HFF-Myc (cell line): ENCODE measurements around the gene PHLDA1.
A peak's percentile ranks its signal among the peaks of the same experiment; 100 is the strongest.

Experiments used
- DNase-seq: peaks from one replicate; pipeline ENCODE4 v3.0.0-alpha.2; 2011; ENCODE audit warnings: low read depth; ENCODE audit errors: extremely low read depth
- H3K4me3 ChIP-seq: replicated peaks from 2 replicates; pipeline ENCODE4 v1.5.1; 2011; ENCODE audit warnings: low read depth, mild to moderate bottlenecking, control low read depth, low read length
- TF ChIP-seq, protein P1 (sequence below): IDR thresholded peaks from 2 replicates; pipeline ENCODE4 v1.5.1; 2012; ENCODE audit warnings: mild to moderate bottlenecking, low read depth, low read length, control low read depth; ENCODE audit errors: missing control alignments

The PHLDA1 gene

DNA sequence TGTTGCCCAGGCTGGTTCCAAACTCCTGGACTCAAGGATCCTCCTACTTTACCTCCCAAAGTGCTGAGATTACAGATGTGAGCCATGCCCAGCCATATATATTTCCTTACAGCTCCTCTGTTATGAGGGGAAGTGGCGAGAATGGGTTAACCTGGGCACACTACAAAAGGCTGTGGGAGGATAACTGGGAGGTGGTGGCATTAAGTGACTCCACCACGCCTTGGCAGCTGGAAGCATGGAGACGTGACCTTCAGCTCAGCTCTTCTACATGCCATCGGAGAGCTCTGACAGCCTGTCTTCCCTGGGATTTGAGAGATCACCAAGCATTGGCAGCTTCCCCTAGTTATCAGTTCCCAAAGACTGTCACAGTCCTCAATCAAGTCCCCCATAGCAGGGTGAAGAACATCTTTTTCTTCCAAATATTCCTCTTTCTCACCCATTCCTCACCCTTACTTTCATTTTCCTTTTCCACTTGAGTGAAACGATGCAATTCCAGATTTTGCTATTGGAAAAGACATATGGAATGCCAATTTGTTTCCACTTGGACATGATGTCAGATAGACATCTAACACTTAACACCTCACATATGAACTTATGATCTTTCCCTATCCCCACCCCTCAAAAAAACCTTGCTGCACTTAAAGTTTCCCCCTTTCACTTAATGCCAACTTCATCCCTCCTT is 48.5 kb downstream of the PHLDA1 start:
- H3K4me3 ChIP-seq: no peak overlapping the region
- DNase-seq: no peak
- TF ChIP-seq, protein P1, sequence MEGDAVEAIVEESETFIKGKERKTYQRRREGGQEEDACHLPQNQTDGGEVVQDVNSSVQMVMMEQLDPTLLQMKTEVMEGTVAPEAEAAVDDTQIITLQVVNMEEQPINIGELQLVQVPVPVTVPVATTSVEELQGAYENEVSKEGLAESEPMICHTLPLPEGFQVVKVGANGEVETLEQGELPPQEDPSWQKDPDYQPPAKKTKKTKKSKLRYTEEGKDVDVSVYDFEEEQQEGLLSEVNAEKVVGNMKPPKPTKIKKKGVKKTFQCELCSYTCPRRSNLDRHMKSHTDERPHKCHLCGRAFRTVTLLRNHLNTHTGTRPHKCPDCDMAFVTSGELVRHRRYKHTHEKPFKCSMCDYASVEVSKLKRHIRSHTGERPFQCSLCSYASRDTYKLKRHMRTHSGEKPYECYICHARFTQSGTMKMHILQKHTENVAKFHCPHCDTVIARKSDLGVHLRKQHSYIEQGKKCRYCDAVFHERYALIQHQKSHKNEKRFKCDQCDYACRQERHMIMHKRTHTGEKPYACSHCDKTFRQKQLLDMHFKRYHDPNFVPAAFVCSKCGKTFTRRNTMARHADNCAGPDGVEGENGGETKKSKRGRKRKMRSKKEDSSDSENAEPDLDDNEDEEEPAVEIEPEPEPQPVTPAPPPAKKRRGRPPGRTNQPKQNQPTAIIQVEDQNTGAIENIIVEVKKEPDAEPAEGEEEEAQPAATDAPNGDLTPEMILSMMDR: no peak

DNA sequence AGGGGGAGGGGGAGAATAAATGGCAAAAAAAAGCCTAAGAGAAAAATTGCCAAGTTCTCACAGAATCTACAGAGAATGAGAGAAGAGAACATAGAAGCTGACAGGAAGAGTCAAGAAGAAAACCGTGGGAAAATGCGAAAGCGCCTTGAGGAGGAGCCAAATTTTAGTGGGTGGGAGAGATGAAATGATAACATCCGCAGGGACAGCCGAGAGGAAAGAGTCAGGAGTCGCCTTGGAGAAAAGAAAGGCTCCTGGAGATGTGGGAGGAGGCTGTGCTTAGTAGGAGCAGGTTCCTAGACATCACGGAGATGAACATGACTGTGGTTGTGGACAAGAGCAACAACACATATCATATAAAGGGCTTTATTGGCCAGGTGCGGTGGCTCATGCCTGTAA is 49.4 kb downstream of the PHLDA1 start:
- no peak for DNase-seq
- TF ChIP-seq, protein P1: no peak
- no peak overlapping the region for H3K4me3 ChIP-seq

DNA sequence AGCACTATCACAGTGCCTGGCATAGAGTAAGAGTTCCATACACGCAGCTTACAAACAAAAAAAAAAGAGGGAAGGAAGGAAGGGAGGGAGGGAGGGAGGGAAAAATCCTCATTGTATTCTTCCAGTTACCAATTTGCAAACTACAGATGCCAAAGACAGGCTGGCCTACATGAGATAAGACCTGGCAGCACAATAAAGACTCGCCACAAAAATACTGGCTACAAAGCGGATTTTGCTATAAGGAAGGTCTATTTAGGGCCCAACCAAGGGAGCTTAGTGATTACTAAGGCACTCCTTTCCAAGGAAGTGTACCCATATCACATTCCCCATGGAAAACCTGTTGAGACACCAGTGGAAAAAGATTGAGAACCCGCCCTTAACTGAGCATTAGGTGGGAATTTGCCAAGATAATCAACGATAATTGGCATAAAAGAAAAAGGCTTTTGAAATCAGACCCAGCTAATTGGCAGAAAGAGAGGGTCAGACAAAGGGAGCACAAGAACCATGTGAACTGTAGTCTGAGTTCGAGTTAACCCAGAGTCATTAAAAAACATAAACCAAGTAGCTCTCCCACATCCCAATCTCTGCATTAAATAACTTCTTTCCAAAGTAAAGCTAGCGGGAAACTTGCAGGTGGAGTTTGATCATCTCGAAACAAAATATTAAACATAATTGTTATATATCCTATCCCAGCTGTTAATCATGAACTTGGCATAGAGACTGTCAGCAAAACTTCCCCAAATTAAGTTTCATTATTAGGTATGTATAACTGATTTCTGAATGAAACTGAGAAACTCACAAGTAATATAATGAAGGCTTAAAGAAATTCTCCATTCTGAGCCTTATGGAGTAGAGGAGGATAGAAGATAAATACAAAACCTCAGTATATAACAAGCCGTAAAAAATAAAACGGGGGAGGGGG is 50.1 kb downstream of the PHLDA1 start:
- no peak for DNase-seq
- no peak overlapping the region for H3K4me3 ChIP-seq
- TF ChIP-seq, protein P1: no peak

DNA sequence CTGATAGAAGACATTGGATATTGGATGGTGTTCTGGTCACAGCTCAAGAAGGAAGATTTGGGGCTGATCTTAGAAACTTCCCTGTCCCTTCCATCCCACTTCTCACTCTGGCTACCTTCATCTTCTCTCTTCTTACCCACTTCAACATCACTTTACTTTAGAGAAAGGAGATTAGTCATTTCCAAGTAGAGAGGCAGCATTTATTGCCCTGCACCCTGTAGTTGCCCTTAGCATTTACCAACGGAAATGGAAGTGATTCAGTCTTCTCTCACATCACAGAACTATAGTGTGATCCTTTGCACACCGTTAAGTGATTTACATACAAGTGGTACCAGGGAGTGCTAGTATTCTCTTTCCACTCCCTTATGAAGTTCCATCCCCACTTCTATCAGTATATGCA is 52.4 kb downstream of the PHLDA1 start:
- TF ChIP-seq, protein P1: no peak
- no peak overlapping the region for H3K4me3 ChIP-seq
- DNase-seq: peak; percentile 39

DNA sequence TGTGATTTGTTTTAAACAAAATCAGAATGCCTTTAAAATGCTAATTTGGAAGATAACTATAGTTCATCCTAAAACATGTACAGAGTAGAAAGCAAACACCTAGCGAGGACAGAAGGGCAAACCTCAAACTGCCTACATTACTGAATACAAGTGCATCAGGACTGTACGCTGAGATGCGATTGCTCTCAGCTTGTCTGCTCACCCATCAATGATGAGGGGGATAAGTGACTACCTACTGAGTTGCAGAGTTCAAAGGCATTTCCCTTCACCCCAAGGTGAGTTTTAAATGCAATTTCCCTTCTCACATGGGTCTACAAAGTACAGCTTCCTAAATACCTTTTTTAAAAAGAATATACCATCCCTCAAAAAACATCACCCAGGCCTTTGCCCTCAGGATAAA is 52.9 kb downstream of the PHLDA1 start:
- TF ChIP-seq, protein P1: no peak
- no peak overlapping the region for H3K4me3 ChIP-seq
- no peak for DNase-seq

DNA sequence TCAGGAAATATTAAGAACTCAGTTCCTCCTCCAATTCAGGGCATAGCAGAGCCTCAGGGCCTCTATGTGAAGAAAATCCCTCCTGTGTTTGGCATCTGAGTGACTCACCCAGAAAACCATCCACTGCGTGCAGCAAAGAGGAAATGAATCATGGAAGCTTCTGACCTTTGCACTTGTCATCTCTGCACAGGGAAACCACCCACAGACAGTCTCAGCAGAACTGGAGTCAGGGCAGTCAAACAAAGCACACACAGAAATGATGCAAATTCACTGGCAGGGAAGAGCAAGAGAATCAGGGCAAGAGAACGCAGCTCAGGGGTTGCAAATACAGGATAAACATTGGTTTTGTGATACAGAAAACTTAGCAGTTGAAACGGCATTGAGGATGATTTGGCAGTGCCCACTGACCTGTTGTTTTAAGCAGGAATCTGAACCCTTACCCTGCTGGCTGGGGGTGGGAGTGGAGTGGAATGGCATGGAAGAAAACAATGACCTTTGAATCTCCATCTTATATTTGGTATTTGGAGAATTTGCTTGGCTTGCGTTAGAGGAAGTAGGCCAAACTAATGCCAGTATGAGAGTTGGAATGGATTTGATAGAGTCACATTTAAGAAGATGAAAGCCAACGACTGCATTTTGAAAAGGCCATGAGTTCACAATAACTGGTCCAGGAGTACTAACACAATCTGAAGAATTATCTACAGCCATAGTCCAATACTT is 53.5 kb downstream of the PHLDA1 start:
- no peak overlapping the region for H3K4me3 ChIP-seq
- DNase-seq: peak; percentile 100
- TF ChIP-seq, protein P1: no peak
